SK-N-SH treated with all-trans-retinoic acid at 6 μM for 48 hours (cell line): ENCODE data around the gene TAF4B.

ENCODE experiments used
- ATAC-seq: fragments of 200-7000 bp; cut with Tn5 transposase; 3 replicates; pipeline ENCODE4 v1.9.1; 2020; ENCODE audit warnings: mild to moderate bottlenecking, moderate library complexity
- ARNTL ChIP-seq: fragments of 450-650 bp; formaldehyde crosslinking; IDR thresholded peaks from 2 replicates; pipeline ENCODE4 v1.5.0; 2020; ENCODE audit warnings: low read depth, mild to moderate bottlenecking, moderate library complexity, borderline replicate concordance
- BACH2 ChIP-seq: fragments of 250-450 bp; sonication (Bioruptor Pico); IDR thresholded peaks from 2 replicates; pipeline ENCODE4 v1.9.0; 2021; ENCODE audit warnings: mild to moderate bottlenecking, borderline replicate concordance
- CSDC2 ChIP-seq: fragments of 250-450 bp; sonication (Bioruptor Pico); IDR thresholded peaks from 2 replicates; pipeline ENCODE4 v1.5.0; 2020; ENCODE audit warnings: mild to moderate bottlenecking, moderate library complexity
- ESRRG ChIP-seq: fragments of 250-450 bp; sonication (Bioruptor Pico); IDR thresholded peaks from 2 replicates; pipeline ENCODE4 v1.6.1; 2021; ENCODE audit warnings: mild to moderate bottlenecking
- GLIS3 ChIP-seq: fragments of 250-450 bp; sonication (Bioruptor Pico); IDR thresholded peaks from 2 replicates; pipeline ENCODE4 v1.5.0; 2020; ENCODE audit warnings: mild to moderate bottlenecking, moderate library complexity
- ISL1 ChIP-seq: fragments of 250-450 bp; sonication (Bioruptor Pico); IDR thresholded peaks from 2 replicates; pipeline ENCODE4 v2.1.2; 2022; ENCODE audit warnings: mild to moderate bottlenecking, moderate library complexity
- OSR1 ChIP-seq: fragments of 250-450 bp; sonication (Bioruptor Pico); IDR thresholded peaks from 2 replicates; pipeline ENCODE4 v1.8.0; 2022; ENCODE audit warnings: moderate library complexity, mild to moderate bottlenecking, inconsistent platforms
- PPARA ChIP-seq: fragments of 250-450 bp; sonication (Bioruptor Pico); IDR thresholded peaks from 2 replicates; pipeline ENCODE4 v1.5.0; 2020; ENCODE audit warnings: mild to moderate bottlenecking, borderline replicate concordance
- RARB ChIP-seq: fragments of 250-450 bp; sonication (Bioruptor Pico); IDR thresholded peaks from 2 replicates; pipeline ENCODE4 v1.8.0; 2021; ENCODE audit warnings: mild to moderate bottlenecking, moderate library complexity
- SNAI2 ChIP-seq: fragments of 250-450 bp; sonication (Bioruptor Pico); IDR thresholded peaks from 2 replicates; pipeline ENCODE4 v1.5.0; 2020; ENCODE audit warnings: mild to moderate bottlenecking, moderate library complexity
- TCF4 ChIP-seq: fragments of 250-450 bp; sonication (Bioruptor Pico); IDR thresholded peaks from 2 replicates; pipeline ENCODE4 v1.8.0; 2021; ENCODE audit warnings: mild to moderate bottlenecking, moderate library complexity, borderline replicate concordance
- TOX ChIP-seq: fragments of 250-450 bp; sonication (Bioruptor Pico); IDR thresholded peaks from 2 replicates; pipeline ENCODE4 v1.8.0; 2021; ENCODE audit warnings: mild to moderate bottlenecking, moderate library complexity, borderline replicate concordance
- ZC3H10 ChIP-seq: fragments of 250-450 bp; sonication (Bioruptor Pico); IDR thresholded peaks from 2 replicates; pipeline ENCODE4 v1.5.1; 2021; ENCODE audit warnings: mild to moderate bottlenecking, moderate library complexity
- ZFP3 ChIP-seq: fragments of 250-450 bp; sonication (Bioruptor Pico); IDR thresholded peaks from 2 replicates; pipeline ENCODE4 v1.5.0; 2020; ENCODE audit warnings: mild to moderate bottlenecking, moderate library complexity
- ZFP30 ChIP-seq: fragments of 450-650 bp; formaldehyde crosslinking; IDR thresholded peaks from 2 replicates; pipeline ENCODE4 v1.5.0; 2022; ENCODE audit warnings: mild to moderate bottlenecking, moderate library complexity
- ZNF565 ChIP-seq: fragments of 450-650 bp; formaldehyde crosslinking; conservative IDR thresholded peaks from 2 replicates; pipeline ENCODE4 v1.5.0; 2020; ENCODE audit warnings: low read depth, mild to moderate bottlenecking, moderate library complexity
- ZNF70 ChIP-seq: fragments of 450-650 bp; formaldehyde crosslinking; IDR thresholded peaks from 2 replicates; pipeline ENCODE4 v1.5.0; 2020; ENCODE audit warnings: mild to moderate bottlenecking, moderate library complexity
- ZNF8 ChIP-seq: fragments of 450-650 bp; formaldehyde crosslinking; IDR thresholded peaks from 2 replicates; pipeline ENCODE4 v1.5.0; 2020; ENCODE audit warnings: mild to moderate bottlenecking, moderate library complexity
- TF ChIP-seq, protein P1 (sequence below): fragments of 250-450 bp; sonication (Bioruptor Pico); IDR thresholded peaks from 2 replicates; pipeline ENCODE4 v1.8.0; 2021; ENCODE audit warnings: low read depth, mild to moderate bottlenecking, moderate library complexity, borderline replicate concordance
- TF ChIP-seq, protein P2 (sequence below): fragments of 250-450 bp; sonication (Bioruptor Pico); IDR thresholded peaks from 2 replicates; pipeline ENCODE4 v1.5.1; 2020; ENCODE audit warnings: low read depth, mild to moderate bottlenecking, moderate library complexity
- TF ChIP-seq, protein P3 (sequence below): fragments of 250-450 bp; sonication (Bioruptor Pico); IDR thresholded peaks from 2 replicates; pipeline ENCODE4 v1.5.0; 2020; ENCODE audit warnings: mild to moderate bottlenecking, moderate library complexity
- TF ChIP-seq, protein P4 (sequence below): fragments of 250-450 bp; sonication (Bioruptor Pico); IDR thresholded peaks from 2 replicates; pipeline ENCODE4 v1.5.1; 2021; ENCODE audit warnings: mild to moderate bottlenecking, moderate library complexity
- TF ChIP-seq, protein P5 (sequence below): fragments of 250-450 bp; sonication (Bioruptor Pico); IDR thresholded peaks from 2 replicates; pipeline ENCODE4 v1.8.0; 2020; ENCODE audit warnings: mild to moderate bottlenecking, moderate library complexity, borderline replicate concordance

The TAF4B gene

DNA sequence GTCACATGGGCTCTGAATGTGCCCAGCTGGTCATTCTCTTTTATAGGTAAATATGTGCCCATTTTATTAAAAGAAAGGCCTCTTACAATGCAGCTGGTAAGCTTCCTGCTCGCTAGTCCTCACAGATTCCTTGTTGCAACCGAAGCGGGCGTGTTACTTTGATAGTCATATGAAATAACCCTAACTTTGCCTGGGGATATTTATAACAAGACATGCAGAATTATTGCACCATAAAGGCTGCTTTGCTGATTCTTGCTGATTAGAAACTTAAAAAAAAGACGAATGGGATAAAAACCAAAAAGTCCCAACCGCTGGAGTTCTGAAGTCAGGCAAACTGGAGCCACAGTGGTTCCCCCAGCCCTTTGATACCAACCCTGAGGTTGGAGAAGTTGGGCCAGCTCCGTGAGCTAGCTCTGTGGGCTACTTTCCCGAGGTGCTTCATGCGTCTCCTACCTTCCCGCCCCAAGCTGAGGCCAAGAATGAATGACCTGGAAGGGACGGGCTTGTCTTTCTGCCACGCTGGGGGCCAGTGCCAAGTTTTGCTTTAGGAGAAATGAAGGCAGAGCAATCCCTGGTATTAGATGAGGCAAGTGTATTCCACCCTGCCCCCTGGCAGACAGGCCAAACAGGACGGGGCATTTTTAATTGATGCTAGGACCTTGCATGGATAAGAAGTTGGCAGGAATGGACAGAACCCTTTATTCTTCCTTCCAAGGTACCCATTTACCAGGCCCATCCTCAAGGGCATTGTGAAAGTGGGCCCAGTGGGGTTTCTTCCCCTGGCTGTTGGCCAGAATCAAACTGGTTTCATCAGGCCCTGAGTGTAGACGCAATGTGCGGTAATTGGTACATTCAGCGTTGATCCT lies 181.7 kb downstream of the TAF4B start:
- TF ChIP-seq, protein P1, sequence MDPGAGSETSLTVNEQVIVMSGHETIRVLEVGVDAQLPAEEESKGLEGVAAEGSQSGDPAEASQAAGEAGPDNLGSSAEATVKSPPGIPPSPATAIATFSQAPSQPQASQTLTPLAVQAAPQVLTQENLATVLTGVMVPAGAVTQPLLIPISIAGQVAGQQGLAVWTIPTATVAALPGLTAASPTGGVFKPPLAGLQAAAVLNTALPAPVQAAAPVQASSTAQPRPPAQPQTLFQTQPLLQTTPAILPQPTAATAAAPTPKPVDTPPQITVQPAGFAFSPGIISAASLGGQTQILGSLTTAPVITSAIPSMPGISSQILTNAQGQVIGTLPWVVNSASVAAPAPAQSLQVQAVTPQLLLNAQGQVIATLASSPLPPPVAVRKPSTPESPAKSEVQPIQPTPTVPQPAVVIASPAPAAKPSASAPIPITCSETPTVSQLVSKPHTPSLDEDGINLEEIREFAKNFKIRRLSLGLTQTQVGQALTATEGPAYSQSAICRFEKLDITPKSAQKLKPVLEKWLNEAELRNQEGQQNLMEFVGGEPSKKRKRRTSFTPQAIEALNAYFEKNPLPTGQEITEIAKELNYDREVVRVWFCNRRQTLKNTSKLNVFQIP (CRISPR knock-in tag): no peak
- no peak for TF ChIP-seq ZC3H10
- no peak for TF ChIP-seq OSR1 (CRISPR knock-in tag)
- no peak for TF ChIP-seq ESRRG (CRISPR knock-in tag)
- TF ChIP-seq, protein P2, sequence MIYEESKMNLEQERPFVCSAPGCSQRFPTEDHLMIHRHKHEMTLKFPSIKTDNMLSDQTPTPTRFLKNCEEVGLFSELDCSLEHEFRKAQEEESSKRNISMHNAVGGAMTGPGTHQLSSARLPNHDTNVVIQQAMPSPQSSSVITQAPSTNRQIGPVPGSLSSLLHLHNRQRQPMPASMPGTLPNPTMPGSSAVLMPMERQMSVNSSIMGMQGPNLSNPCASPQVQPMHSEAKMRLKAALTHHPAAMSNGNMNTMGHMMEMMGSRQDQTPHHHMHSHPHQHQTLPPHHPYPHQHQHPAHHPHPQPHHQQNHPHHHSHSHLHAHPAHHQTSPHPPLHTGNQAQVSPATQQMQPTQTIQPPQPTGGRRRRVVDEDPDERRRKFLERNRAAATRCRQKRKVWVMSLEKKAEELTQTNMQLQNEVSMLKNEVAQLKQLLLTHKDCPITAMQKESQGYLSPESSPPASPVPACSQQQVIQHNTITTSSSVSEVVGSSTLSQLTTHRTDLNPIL: no peak
- TF ChIP-seq ZFP30 (CRISPR knock-in tag): no peak
- no peak for TF ChIP-seq TOX
- TF ChIP-seq SNAI2 (CRISPR knock-in tag): no peak
- no peak for TF ChIP-seq GLIS3
- TF ChIP-seq ZFP3: no peak
- no peak for TF ChIP-seq ZNF70
- TF ChIP-seq, protein P3, sequence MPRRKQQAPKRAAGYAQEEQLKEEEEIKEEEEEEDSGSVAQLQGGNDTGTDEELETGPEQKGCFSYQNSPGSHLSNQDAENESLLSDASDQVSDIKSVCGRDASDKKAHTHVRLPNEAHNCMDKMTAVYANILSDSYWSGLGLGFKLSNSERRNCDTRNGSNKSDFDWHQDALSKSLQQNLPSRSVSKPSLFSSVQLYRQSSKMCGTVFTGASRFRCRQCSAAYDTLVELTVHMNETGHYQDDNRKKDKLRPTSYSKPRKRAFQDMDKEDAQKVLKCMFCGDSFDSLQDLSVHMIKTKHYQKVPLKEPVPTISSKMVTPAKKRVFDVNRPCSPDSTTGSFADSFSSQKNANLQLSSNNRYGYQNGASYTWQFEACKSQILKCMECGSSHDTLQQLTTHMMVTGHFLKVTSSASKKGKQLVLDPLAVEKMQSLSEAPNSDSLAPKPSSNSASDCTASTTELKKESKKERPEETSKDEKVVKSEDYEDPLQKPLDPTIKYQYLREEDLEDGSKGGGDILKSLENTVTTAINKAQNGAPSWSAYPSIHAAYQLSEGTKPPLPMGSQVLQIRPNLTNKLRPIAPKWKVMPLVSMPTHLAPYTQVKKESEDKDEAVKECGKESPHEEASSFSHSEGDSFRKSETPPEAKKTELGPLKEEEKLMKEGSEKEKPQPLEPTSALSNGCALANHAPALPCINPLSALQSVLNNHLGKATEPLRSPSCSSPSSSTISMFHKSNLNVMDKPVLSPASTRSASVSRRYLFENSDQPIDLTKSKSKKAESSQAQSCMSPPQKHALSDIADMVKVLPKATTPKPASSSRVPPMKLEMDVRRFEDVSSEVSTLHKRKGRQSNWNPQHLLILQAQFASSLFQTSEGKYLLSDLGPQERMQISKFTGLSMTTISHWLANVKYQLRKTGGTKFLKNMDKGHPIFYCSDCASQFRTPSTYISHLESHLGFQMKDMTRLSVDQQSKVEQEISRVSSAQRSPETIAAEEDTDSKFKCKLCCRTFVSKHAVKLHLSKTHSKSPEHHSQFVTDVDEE (CRISPR knock-in tag): no peak
- TF ChIP-seq ISL1 (CRISPR knock-in tag): no peak
- TF ChIP-seq, protein P4, sequence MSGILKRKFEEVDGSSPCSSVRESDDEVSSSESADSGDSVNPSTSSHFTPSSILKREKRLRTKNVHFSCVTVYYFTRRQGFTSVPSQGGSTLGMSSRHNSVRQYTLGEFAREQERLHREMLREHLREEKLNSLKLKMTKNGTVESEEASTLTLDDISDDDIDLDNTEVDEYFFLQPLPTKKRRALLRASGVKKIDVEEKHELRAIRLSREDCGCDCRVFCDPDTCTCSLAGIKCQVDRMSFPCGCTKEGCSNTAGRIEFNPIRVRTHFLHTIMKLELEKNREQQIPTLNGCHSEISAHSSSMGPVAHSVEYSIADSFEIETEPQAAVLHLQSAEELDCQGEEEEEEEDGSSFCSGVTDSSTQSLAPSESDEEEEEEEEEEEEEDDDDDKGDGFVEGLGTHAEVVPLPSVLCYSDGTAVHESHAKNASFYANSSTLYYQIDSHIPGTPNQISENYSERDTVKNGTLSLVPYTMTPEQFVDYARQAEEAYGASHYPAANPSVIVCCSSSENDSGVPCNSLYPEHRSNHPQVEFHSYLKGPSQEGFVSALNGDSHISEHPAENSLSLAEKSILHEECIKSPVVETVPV (CRISPR knock-in tag): no peak
- TF ChIP-seq, protein P5, sequence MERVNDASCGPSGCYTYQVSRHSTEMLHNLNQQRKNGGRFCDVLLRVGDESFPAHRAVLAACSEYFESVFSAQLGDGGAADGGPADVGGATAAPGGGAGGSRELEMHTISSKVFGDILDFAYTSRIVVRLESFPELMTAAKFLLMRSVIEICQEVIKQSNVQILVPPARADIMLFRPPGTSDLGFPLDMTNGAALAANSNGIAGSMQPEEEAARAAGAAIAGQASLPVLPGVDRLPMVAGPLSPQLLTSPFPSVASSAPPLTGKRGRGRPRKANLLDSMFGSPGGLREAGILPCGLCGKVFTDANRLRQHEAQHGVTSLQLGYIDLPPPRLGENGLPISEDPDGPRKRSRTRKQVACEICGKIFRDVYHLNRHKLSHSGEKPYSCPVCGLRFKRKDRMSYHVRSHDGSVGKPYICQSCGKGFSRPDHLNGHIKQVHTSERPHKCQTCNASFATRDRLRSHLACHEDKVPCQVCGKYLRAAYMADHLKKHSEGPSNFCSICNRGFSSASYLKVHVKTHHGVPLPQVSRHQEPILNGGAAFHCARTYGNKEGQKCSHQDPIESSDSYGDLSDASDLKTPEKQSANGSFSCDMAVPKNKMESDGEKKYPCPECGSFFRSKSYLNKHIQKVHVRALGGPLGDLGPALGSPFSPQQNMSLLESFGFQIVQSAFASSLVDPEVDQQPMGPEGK (CRISPR knock-in tag): no peak
- no peak for ATAC-seq

DNA sequence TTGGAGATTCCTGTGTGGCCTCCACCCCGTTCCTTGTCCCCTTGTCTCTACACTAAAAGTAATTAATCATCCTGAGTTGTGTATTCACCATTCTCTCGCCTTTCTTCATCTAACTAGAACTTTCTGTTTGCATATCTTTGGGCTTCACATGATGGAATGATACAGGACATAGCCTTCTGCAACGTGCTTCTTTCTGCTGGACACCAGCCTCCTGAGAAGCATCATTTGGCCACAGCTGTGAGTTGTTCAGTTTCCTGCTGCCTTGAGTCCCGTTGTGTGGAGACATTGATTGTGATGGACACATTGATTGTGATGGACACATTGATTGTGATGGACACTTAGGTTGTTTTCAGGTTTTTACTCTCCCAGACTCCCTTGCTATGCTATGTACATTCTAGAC lies 182.8 kb downstream of the TAF4B start:
- ATAC-seq: no peak
- no peak for TF ChIP-seq ZNF565 (CRISPR knock-in tag)
- TF ChIP-seq ZNF70: no peak
- no peak for TF ChIP-seq ZC3H10
- no peak for TF ChIP-seq PPARA (CRISPR knock-in tag)
- TF ChIP-seq OSR1 (CRISPR knock-in tag): no peak
- no peak for TF ChIP-seq BACH2 (CRISPR knock-in tag)
- no peak for TF ChIP-seq ARNTL
- TF ChIP-seq CSDC2 (CRISPR knock-in tag): no peak
- TF ChIP-seq, protein P3 (CRISPR knock-in tag): no peak
- no peak for TF ChIP-seq TCF4 (CRISPR knock-in tag)
- no peak for TF ChIP-seq TOX
- TF ChIP-seq, protein P2: no peak
- no peak for TF ChIP-seq RARB (CRISPR knock-in tag)
- no peak for TF ChIP-seq GLIS3
- no peak for TF ChIP-seq ZNF8 (CRISPR knock-in tag)
- no peak for TF ChIP-seq ISL1 (CRISPR knock-in tag)
- TF ChIP-seq, protein P1 (CRISPR knock-in tag): no peak
- no peak for TF ChIP-seq SNAI2 (CRISPR knock-in tag)
